HepG2 (cell line): ENCODE measurements around the gene TUBG1. TPM values are rescaled to one million over a fixed set of nuclear protein-coding genes. Genes with fewer than 3 reads are reported as not detected.

Source experiments
- polyA plus RNA-seq, 8 experiments: library from polyadenylated mRNA; depleted of rRNA in 3 of 8; stranded (reverse) in 7 of 8; unstranded in 1 of 8; fragments of >200 nt; fragmentation: Illumina TruSeq in 4 of 8; extraction: Trizol in 4 of 8; gene quantifications; 2 replicates each; pipeline versions ENCODE4 v1.2.1 to v1.2.3, GENCODE V29; 2011 to 2016; ENCODE audit warnings: low read depth in 4 of 8, missing spikeins in 1 of 8, mixed read lengths in 1 of 8; ENCODE audit not compliant: insufficient read depth in 1 of 8
- total RNA-seq, 5 experiments: library from RNA; depleted of rRNA; stranded (reverse); fragments of >200 nt; fragmentation: Illumina TruSeq; extraction: Trizol; gene quantifications; 2 replicates each; pipeline ENCODE4 v1.2.3, GENCODE V29; 2016; ENCODE audit warnings: low read depth in 1 of 5

TUBG1 gene
- total and polyA plus RNA-seq, 2 of the 13 experiments (the other 11 are each of a cell fraction or from before 2014, with no cell fraction given) = 74.1 to 137 TPM

Other genes starting within 250 kb of the TUBG1 start
- 61.8 and 82.7 TPM in 2 replicates for gene STAT3, start 221.2 kb upstream of the TUBG1 start, total RNA-seq (2016; rRNA removed; fragmentation: Illumina TruSeq; extraction: Trizol)
- 62.4 and 65.3 TPM in 2 replicates for gene STAT3, start 221.2 kb upstream of the TUBG1 start, polyA plus RNA-seq (2011; rRNA removed)
- gene CAVIN1, start 186.4 kb upstream of the TUBG1 start, total RNA-seq (2016; rRNA removed; fragmentation: Illumina TruSeq; extraction: Trizol) = 25.5 and 26.0 TPM in 2 replicates
- 12.7 and 15.9 TPM in 2 replicates for gene CAVIN1, start 186.4 kb upstream of the TUBG1 start, polyA plus RNA-seq (2011; rRNA removed)
- gene ATP6V0A1, start 150.8 kb upstream of the TUBG1 start, total RNA-seq (2016; rRNA removed; fragmentation: Illumina TruSeq; extraction: Trizol) = 15.9 and 27.9 TPM in 2 replicates
- 54.1 and 59.7 TPM in 2 replicates for gene ATP6V0A1, start 150.8 kb upstream of the TUBG1 start, polyA plus RNA-seq (2011; rRNA removed)
- 13.1 and 40.1 TPM in 2 replicates for gene NAGLU, start 73.4 kb upstream of the TUBG1 start, total RNA-seq (2016; rRNA removed; fragmentation: Illumina TruSeq; extraction: Trizol)
- 28.2 and 29.4 TPM in 2 replicates for gene NAGLU, start 73.4 kb upstream of the TUBG1 start, polyA plus RNA-seq (2011; rRNA removed)
- gene HSD17B1, start 56.8 kb upstream of the TUBG1 start, total RNA-seq (2016; rRNA removed; fragmentation: Illumina TruSeq; extraction: Trizol) = 0.77 and 0.93 TPM in 2 replicates
- gene HSD17B1, start 56.8 kb upstream of the TUBG1 start, polyA plus RNA-seq (2011; rRNA removed) = 0.34 and 0.54 TPM in 2 replicates
- 90.7 and 115 TPM in 2 replicates for gene COASY, start 47.5 kb upstream of the TUBG1 start, total RNA-seq (2016; rRNA removed; fragmentation: Illumina TruSeq; extraction: Trizol)
- gene COASY, start 47.5 kb upstream of the TUBG1 start, polyA plus RNA-seq (2011; rRNA removed) = 125 and 158 TPM in 2 replicates
- gene MLX, start 42.6 kb upstream of the TUBG1 start, total RNA-seq (2016; rRNA removed; fragmentation: Illumina TruSeq; extraction: Trizol) = 38.9 and 40.2 TPM in 2 replicates
- 74.4 and 85.4 TPM in 2 replicates for gene MLX, start 42.6 kb upstream of the TUBG1 start, polyA plus RNA-seq (2011; rRNA removed)
- 20.1 and 22.4 TPM in 2 replicates for gene PSMC3IP, start 32.0 kb upstream of the TUBG1 start, total RNA-seq (2016; rRNA removed; fragmentation: Illumina TruSeq; extraction: Trizol)
- gene PSMC3IP, start 32.0 kb upstream of the TUBG1 start, polyA plus RNA-seq (2011; rRNA removed) = 5.5 and 6.5 TPM in 2 replicates
- gene RETREG3, start 309 bp upstream of the TUBG1 start, total RNA-seq (2016; rRNA removed; fragmentation: Illumina TruSeq; extraction: Trizol) = 38.2 and 55.8 TPM in 2 replicates
- gene RETREG3, start 309 bp upstream of the TUBG1 start, polyA plus RNA-seq (2011; rRNA removed) = 47.0 and 50.4 TPM in 2 replicates
- 6.6 and 16.0 TPM in 2 replicates for gene TUBG2, start 49.6 kb downstream of the TUBG1 start, total RNA-seq (2016; rRNA removed; fragmentation: Illumina TruSeq; extraction: Trizol)
- 42.3 and 48.3 TPM in 2 replicates for gene TUBG2, start 49.6 kb downstream of the TUBG1 start, polyA plus RNA-seq (2011; rRNA removed)
- 9.3 and 19.9 TPM in 2 replicates for gene PLEKHH3, start 67.3 kb downstream of the TUBG1 start, total RNA-seq (2016; rRNA removed; fragmentation: Illumina TruSeq; extraction: Trizol)
- 6.0 and 7.5 TPM in 2 replicates for gene PLEKHH3, start 67.3 kb downstream of the TUBG1 start, polyA plus RNA-seq (2011; rRNA removed)
- gene CCR10, start 72.2 kb downstream of the TUBG1 start, total RNA-seq (2016; rRNA removed; fragmentation: Illumina TruSeq; extraction: Trizol) = 0.20 and 0.29 TPM in 2 replicates
- 0.54 and 0.63 TPM in 2 replicates for gene CCR10, start 72.2 kb downstream of the TUBG1 start, polyA plus RNA-seq (2011; rRNA removed)
- 1.2 and 4.5 TPM in 2 replicates for gene CNTNAP1, start 72.8 kb downstream of the TUBG1 start, total RNA-seq (2016; rRNA removed; fragmentation: Illumina TruSeq; extraction: Trizol)
- 7.7 and 10.7 TPM in 2 replicates for gene CNTNAP1, start 72.8 kb downstream of the TUBG1 start, polyA plus RNA-seq (2011; rRNA removed)
- 6.0 and 11.6 TPM in 2 replicates for gene EZH1, start 135.4 kb downstream of the TUBG1 start, total RNA-seq (2016; rRNA removed; fragmentation: Illumina TruSeq; extraction: Trizol)
- 24.0 and 24.2 TPM in 2 replicates for gene EZH1, start 135.4 kb downstream of the TUBG1 start, polyA plus RNA-seq (2011; rRNA removed)
- gene RAMP2, start 151.5 kb downstream of the TUBG1 start, total RNA-seq (2016; rRNA removed; fragmentation: Illumina TruSeq; extraction: Trizol) = 0.74 and 1.4 TPM in 2 replicates
- gene RAMP2, start 151.5 kb downstream of the TUBG1 start, polyA plus RNA-seq (2011; rRNA removed) = 5.2 and 7.1 TPM in 2 replicates
- 148 and 161 TPM in 2 replicates for gene VPS25, start 163.8 kb downstream of the TUBG1 start, total RNA-seq (2016; rRNA removed; fragmentation: Illumina TruSeq; extraction: Trizol)
- gene VPS25, start 163.8 kb downstream of the TUBG1 start, polyA plus RNA-seq (2011; rRNA removed) = 249 and 270 TPM in 2 replicates
- 1.5 and 2.7 TPM in 2 replicates for gene WNK4, start 170.9 kb downstream of the TUBG1 start, total RNA-seq (2016; rRNA removed; fragmentation: Illumina TruSeq; extraction: Trizol)
- 13.7 and 16.9 TPM in 2 replicates for gene WNK4, start 170.9 kb downstream of the TUBG1 start, polyA plus RNA-seq (2011; rRNA removed)
- gene COA3, start 189.0 kb downstream of the TUBG1 start, total RNA-seq (2016; rRNA removed; fragmentation: Illumina TruSeq; extraction: Trizol) = 202 and 250 TPM in 2 replicates
- gene COA3, start 189.0 kb downstream of the TUBG1 start, polyA plus RNA-seq (2011; rRNA removed) = 130 and 133 TPM in 2 replicates
- gene CNTD1, start 189.2 kb downstream of the TUBG1 start, total RNA-seq (2016; rRNA removed; fragmentation: Illumina TruSeq; extraction: Trizol) = 0.11 TPM in 1 of 2 replicates, not detected in the other
- 0.15 and 0.34 TPM in 2 replicates for gene CNTD1, start 189.2 kb downstream of the TUBG1 start, polyA plus RNA-seq (2011; rRNA removed)
- 97.2 and 109 TPM in 2 replicates for gene BECN1, start 214.6 kb downstream of the TUBG1 start, total RNA-seq (2016; rRNA removed; fragmentation: Illumina TruSeq; extraction: Trizol)
- 77.1 and 82.1 TPM in 2 replicates for gene BECN1, start 214.6 kb downstream of the TUBG1 start, polyA plus RNA-seq (2011; rRNA removed)
- 135 and 202 TPM in 2 replicates for gene PSME3, start 223.7 kb downstream of the TUBG1 start, total RNA-seq (2016; rRNA removed; fragmentation: Illumina TruSeq; extraction: Trizol)
- gene PSME3, start 223.7 kb downstream of the TUBG1 start, polyA plus RNA-seq (2011; rRNA removed) = 61.5 and 66.3 TPM in 2 replicates
- gene AOC2, start 234.9 kb downstream of the TUBG1 start, total RNA-seq (2016; rRNA removed; fragmentation: Illumina TruSeq; extraction: Trizol) = 0.55 and 1.2 TPM in 2 replicates
- gene AOC2, start 234.9 kb downstream of the TUBG1 start, polyA plus RNA-seq (2011; rRNA removed) = 3.3 and 5.1 TPM in 2 replicates
- 8.7 and 10.4 TPM in 2 replicates for gene AOC3, start 241.5 kb downstream of the TUBG1 start, total RNA-seq (2016; rRNA removed; fragmentation: Illumina TruSeq; extraction: Trizol)
- gene AOC3, start 241.5 kb downstream of the TUBG1 start, polyA plus RNA-seq (2011; rRNA removed) = 51.7 and 61.0 TPM in 2 replicates